Measurements from ENCODE around the gene CLEC17A.

Gene CLEC17A

DNA sequence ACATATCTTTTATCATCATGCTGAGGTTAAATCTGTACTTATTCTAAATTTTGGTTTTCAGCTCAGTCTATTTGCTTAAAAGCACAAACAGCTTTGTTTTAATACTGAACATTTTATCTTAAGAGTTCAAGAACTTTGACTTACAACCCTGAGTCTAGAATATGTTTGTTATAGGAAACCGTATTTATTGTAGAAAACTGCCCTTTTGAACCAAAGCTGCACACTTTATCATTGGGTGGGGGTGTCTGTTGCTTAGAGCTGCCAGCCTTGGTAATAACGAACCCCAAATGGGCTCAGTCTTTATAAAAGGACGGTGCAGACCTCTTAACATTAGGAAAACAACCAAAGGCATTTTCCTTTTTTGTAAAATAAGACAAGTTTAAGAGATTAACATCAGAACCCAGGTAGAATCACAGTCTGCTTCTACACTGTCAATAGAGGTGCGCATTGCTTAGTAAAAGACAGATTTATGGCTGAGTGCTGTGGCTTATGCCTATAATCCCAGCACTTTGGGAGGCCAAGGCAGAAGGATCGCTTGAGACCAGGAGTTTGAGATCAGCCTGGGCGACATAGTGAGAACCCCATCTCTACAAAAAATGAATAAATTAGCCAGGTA lies 77.1 kb downstream of the CLEC17A start:
- H2AFZ ChIP-seq (ENCODE audit: low read depth, low read length): no peak overlapping the region
- no peak overlapping the region for H3K4me3 ChIP-seq (ENCODE audit: low read length)
- no peaks in the 10 kb centered on the region for H3K36me3 ChIP-seq (ENCODE audit: insufficient read depth, low read length)
- H3K27me3 ChIP-seq (ENCODE audit: insufficient read depth, low read length): peaks cover 8% of the 10 kb centered on the region
- no peaks in the 10 kb centered on the region for H3K4me1 ChIP-seq (ENCODE audit: insufficient read depth, low read length)
- no peaks in the 10 kb centered on the region for H3K9me3 ChIP-seq (ENCODE audit: low read length)

DNA sequence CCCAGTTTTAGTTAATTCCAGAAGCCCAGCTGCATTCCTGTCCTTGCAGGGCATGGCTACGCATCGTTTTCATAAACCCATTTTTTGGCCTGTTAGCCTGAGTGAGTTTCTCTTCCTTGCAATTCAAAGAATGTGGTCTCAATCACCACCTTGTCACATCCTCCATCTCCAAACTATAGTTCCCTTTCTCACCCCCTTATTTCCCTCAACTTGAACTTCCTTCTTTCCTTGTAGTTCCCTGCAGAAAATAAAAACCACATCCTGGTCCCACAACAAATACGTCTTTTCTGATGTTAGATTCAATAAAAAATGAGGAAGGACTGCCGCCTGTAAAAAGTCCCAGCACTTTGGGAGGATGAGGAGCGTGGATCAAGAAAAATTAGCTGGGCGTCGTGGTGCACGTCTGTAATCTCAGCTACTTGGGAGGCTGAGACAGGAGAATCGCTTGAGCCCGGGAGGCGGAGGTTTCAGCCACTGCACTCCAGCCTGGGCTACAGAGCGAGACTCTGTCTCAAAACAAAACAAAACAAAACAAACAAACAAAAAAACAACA lies 78.6 kb downstream of the CLEC17A start:
- Histone ChIP-seq H3K36me3 (ENCODE audit: insufficient read depth, low read length) (no peaks in the 10 kb centered on the region), H2AFZ (ENCODE audit: low read depth, low read length) (no peak overlapping the region), H3K9me3 (ENCODE audit: low read length) (no peaks in the 10 kb centered on the region), H3K27me3 (ENCODE audit: insufficient read depth, low read length) (peaks cover 7% of the 10 kb centered on the region), H3K4me3 (ENCODE audit: low read length) (no peak overlapping the region), H3K4me1 (ENCODE audit: insufficient read depth, low read length) (no peaks in the 10 kb centered on the region)
